ENCODE measurements around the gene IL2RG.

GRCh38 chrX:71147496-71148277, 36.3 kb upstream of the IL2RG start:
- TF ChIP-seq CTCF (IDR thresholded peaks at IDR 0.05) = no peak
- TF ChIP-seq POLR2A (IDR thresholded peaks at IDR 0.05) = no peak
